HFFc6 (cell line): ENCODE measurements around the gene CSTB. TPM values are rescaled to one million over a fixed set of nuclear protein-coding genes. Genes with fewer than 3 reads are reported as not detected.

Experiments
- DNase-seq: peaks from one replicate; pipeline ENCODE4 v3.0.0-alpha.2; 2018
- H3K27ac Mint-ChIP-seq: 2 replicates; pipeline ENCODE4 v1.8.0; 2020; ENCODE audit warnings: mild to moderate bottlenecking, mixed read lengths
- H3K27me3 Mint-ChIP-seq: 2 replicates; pipeline ENCODE4 v1.8.0; 2021; ENCODE audit warnings: mild to moderate bottlenecking, moderate library complexity, mixed read lengths; ENCODE audit not compliant: insufficient read depth
- H3K36me3 Mint-ChIP-seq: 2 replicates; pipeline ENCODE4 v1.8.0; 2021; ENCODE audit warnings: low read depth, mixed read lengths
- H3K4me1 Mint-ChIP-seq: 2 replicates; pipeline ENCODE4 v1.8.0; 2020; ENCODE audit warnings: low read depth, mixed read lengths
- H3K4me3 Mint-ChIP-seq: 2 replicates; pipeline ENCODE4 v1.8.0; 2020; ENCODE audit warnings: mild to moderate bottlenecking, moderate library complexity, mixed read lengths
- H3K9me3 Mint-ChIP-seq: 2 replicates; pipeline ENCODE4 v1.8.0; 2020; ENCODE audit warnings: mild to moderate bottlenecking, mixed read lengths
- total RNA-seq, 6 experiments: library from RNA; stranded (reverse); fragmentation: NEBNext Ultra II Directional; extraction: Animal tissue kit (Norgen Biotek cat#: 25700); gene quantifications; 2 replicates in 1 of 6; 3 replicates in 5 of 6; pipeline ENCODE4 v1.2.3, GENCODE V29; 2021
- TF ChIP-seq, protein P1 (sequence below): fragments of 200-600 bp; sonication (generic); IDR thresholded peaks from 2 replicates; pipeline ENCODE4 v1.5.0; 2021; ENCODE audit warnings: antibody characterized with exemption, mild to moderate bottlenecking

CSTB gene
- total RNA-seq, 6 experiments from 2014 or later, result 56.7 to 71.4 (median 66.9) TPM

DNA sequence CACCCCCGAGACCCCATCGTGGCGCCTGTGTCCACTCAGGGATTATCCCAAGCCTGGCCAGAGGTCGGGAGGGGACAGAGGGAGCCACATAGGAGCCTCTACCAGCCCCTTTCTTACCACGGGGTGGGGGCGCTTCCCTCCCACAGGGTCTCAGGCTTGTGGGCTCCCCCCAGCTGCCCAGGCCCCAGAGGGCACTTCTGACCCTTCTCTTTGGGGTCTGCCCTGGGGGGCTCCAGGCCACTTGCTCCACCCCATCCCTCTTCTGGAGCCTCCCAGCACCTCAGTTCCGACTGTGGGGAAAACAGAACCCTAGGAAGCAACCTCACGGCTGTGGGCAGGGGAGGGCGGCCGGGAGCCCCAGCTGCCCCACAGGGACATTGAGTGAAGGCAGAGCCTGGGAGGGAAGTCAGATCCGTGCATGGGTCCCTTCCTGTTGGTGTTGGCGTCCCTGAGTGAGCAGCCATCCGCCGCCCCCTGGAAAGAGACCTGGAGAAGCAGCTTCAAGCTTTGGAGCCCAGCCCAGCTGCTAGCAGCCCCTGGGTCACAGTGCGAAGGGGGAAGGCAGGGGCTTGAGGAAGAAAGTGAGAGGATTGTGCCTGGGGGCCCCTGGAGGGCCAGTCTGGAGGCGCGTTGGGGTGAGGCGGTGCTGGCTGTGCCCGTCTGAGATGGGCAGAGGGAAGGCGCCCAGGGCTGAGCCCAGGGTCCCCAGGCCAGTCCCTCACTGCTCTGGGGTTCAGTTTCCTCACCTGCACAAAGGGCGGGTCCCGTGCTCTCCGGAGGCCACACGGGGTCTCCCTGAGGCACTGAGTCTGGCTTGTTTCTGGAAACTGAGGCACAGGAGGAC is 35.4 kb upstream of the CSTB start:
- Mint-ChIP-seq H3K27ac (no peak overlapping the region), H3K9me3 (no peaks in the 10 kb centered on the region), H3K4me3 (no peak overlapping the region), H3K4me1 (peaks cover 6% of the 10 kb centered on the region), H3K36me3 (no peaks in the 10 kb centered on the region), H3K27me3 (no peaks in the 10 kb centered on the region; the same call in none of the 2 replicates)
- no peak for DNase-seq
- TF ChIP-seq, protein P1, sequence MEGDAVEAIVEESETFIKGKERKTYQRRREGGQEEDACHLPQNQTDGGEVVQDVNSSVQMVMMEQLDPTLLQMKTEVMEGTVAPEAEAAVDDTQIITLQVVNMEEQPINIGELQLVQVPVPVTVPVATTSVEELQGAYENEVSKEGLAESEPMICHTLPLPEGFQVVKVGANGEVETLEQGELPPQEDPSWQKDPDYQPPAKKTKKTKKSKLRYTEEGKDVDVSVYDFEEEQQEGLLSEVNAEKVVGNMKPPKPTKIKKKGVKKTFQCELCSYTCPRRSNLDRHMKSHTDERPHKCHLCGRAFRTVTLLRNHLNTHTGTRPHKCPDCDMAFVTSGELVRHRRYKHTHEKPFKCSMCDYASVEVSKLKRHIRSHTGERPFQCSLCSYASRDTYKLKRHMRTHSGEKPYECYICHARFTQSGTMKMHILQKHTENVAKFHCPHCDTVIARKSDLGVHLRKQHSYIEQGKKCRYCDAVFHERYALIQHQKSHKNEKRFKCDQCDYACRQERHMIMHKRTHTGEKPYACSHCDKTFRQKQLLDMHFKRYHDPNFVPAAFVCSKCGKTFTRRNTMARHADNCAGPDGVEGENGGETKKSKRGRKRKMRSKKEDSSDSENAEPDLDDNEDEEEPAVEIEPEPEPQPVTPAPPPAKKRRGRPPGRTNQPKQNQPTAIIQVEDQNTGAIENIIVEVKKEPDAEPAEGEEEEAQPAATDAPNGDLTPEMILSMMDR, result no peak

DNA sequence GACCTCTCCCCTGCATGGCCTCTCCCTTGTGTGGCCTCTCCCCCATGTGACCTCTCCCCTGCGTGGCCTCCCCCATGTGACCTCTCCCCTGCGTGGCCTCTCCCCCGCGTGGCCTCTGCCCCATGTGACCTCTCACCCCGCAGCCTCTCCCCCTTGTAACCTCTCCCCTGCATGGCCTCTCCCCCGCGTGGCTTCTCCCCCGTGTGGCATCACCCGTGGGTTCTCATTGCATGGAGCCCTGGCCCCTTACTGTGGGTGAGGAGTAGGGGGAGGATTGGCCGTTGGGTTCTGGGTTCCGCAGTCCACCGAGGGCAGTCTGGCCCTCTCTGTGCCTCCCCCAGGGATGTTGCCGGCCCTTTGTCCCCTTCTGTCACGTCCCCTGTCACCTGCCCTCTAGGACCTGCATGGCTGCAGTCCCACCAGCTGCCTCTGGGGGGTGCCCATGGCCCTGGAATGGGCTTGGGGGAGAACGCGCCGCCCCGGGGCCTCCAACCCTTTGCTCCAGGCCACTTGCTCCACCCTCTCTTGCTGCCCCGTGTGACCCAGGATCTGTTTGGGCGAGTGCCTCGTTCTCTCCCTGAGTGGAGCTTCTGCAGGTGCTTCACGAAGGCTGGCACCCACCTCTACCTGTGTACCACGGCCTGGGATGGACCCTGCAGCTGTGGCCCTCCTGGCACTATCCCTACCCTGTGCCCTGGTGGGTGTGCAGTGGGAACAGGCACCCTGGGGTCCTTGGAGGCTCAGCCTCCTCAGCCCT is 34.6 kb upstream of the CSTB start:
- no peak overlapping the region for H3K4me3 Mint-ChIP-seq
- DNase-seq, result peak; percentile 41

DNA sequence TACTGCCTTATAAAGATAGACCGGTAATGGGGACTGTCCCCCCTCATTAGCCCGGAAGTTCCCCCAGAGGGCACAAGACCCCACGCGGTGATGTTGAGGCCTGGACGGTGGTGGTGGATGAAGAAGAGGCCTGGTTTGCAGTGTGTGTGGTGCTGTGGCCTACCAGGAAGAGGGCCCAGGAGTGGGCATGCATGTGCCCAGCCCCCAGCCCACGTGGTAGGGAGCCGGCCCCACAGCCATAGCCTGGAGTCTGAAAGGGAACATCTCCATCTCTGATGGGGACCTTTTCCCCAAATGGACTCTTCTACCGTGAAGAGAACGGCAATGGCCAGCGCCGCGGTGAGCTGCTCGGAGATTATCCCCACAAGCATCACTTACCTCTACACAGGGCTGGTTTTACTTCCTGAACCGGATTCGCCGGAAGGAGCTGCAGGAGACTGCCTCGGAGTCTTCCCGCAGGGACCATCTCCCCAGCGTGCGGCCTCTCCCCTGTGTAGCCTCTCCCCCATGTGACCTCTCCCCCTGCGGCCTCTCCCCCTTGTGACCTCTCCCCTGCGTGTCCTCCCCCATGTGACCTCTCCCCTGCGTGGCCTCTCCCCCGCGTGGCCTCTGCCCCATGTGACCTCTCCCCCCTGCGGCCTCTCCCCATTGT is 33.9 kb upstream of the CSTB start:
- peaks cover 6% of the 10 kb centered on the region for H3K4me1 Mint-ChIP-seq
- TF ChIP-seq, protein P1, result no peak
- H3K27me3 Mint-ChIP-seq, result no peaks in the 10 kb centered on the region; the same call in none of the 2 replicates
- H3K27ac Mint-ChIP-seq, result no peak overlapping the region
- DNase-seq, result no peak
- no peak overlapping the region for H3K4me3 Mint-ChIP-seq
- no peaks in the 10 kb centered on the region for H3K36me3 Mint-ChIP-seq
- no peaks in the 10 kb centered on the region for H3K9me3 Mint-ChIP-seq

More for the DNA sequence above, 34.6 kb upstream of the CSTB start:
- Mint-ChIP-seq H3K4me1 (peaks cover 6% of the 10 kb centered on the region), H3K27ac (no peak overlapping the region), H3K9me3 (no peaks in the 10 kb centered on the region), H3K27me3 (no peaks in the 10 kb centered on the region; the same call in none of the 2 replicates), H3K36me3 (no peaks in the 10 kb centered on the region)
- TF ChIP-seq, protein P1, result peak; percentile 93

DNA sequence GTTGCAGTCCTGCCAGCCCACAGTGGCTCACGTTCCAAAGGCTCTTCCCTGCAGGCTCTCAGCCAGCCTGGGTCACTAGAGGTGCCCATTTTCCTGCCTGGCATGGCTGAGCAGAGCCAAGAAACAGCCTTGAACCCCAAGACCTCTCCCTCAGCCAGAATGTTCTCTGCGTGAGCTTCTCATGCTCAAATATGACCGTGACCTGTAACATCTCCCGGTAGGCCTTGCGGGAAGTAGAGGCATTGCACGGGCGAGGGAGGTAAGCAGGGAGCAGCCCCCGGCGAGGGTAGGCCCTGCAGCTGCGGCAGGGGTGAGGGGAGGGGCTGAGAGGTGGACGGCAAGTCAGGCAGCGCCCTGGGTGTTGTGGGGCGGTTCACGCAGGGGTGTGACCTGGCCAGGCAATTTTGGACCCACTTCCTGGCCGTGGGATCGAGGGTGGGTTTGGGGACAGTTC is 33.3 kb upstream of the CSTB start:
- TF ChIP-seq, protein P1, result no peak
- H3K27ac Mint-ChIP-seq, result no peak overlapping the region
- no peak overlapping the region for H3K4me3 Mint-ChIP-seq
- no peaks in the 10 kb centered on the region; the same call in none of the 2 replicates for H3K27me3 Mint-ChIP-seq
- no peaks in the 10 kb centered on the region for H3K9me3 Mint-ChIP-seq
- H3K4me1 Mint-ChIP-seq, result peaks cover 6% of the 10 kb centered on the region
- no peak for DNase-seq
- no peaks in the 10 kb centered on the region for H3K36me3 Mint-ChIP-seq

DNA sequence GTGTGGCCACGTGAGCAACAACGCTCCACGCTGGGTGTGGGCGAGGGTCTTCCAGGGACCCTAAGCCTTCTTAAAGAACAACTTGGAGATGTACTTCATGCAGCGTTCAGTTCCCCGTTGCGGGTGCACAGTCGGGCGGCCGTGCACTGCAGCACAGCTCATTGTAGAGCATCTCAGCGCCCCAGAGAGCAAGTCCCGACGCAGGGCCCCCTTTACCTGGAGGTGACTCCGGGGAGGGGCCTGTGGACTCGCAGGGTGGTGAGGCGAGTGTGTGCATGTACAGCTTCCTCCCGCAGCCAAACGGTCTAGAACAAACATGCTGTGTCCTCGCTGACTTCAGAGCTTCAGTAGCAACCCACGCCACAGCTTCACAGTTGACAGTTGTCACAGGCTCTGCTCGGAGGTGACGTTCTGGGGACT is 32.7 kb upstream of the CSTB start:
- no peaks in the 10 kb centered on the region for H3K9me3 Mint-ChIP-seq
- no peaks in the 10 kb centered on the region; the same call in none of the 2 replicates for H3K27me3 Mint-ChIP-seq
- DNase-seq, result no peak
- no peaks in the 10 kb centered on the region for H3K36me3 Mint-ChIP-seq
- H3K4me1 Mint-ChIP-seq, result peaks cover 6% of the 10 kb centered on the region
- TF ChIP-seq, protein P1, result no peak
- no peak overlapping the region for H3K4me3 Mint-ChIP-seq
- no peak overlapping the region for H3K27ac Mint-ChIP-seq
